HG03139 (cell line): ENCODE data around the gene DOK7.
"Not testable (repeated sequence)": the region's sequence is repeated elsewhere in the genome, so short reads cannot be mapped to it uniquely, and the experiment has no call there.

ENCODE experiments used
- ATAC-seq: cut with Tn5 transposase; IDR thresholded peaks from one replicate; pipeline ENCODE4 v1.9.1; 2021; ENCODE audit not compliant: unreplicated experiment

Gene DOK7

DNA sequence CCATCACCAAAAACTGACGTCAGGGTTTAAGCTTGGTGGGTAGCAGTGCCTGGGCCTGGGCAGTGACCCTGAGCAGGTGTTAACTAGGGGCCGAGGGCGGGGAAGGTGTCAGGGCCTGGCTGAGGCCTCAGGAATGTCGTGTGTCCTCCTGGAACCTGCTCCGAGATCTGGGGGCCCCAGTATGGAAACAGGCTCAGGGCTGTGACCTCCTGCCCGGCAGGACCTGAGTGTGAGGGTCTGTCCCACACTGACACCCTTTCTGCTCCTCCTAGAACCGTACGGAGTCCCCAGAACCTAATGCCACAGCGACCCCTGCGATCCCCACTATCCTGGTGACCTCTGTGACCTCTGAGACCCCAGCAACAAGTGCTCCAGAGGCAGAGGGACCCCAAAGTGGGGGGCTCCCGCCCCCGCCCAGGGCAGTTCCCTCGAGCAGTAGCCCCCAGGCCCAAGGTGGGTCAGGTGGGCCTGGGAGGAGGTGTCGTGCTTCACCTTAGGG is 20.6 kb upstream of the DOK7 start:
- ATAC-seq = no peak

DNA sequence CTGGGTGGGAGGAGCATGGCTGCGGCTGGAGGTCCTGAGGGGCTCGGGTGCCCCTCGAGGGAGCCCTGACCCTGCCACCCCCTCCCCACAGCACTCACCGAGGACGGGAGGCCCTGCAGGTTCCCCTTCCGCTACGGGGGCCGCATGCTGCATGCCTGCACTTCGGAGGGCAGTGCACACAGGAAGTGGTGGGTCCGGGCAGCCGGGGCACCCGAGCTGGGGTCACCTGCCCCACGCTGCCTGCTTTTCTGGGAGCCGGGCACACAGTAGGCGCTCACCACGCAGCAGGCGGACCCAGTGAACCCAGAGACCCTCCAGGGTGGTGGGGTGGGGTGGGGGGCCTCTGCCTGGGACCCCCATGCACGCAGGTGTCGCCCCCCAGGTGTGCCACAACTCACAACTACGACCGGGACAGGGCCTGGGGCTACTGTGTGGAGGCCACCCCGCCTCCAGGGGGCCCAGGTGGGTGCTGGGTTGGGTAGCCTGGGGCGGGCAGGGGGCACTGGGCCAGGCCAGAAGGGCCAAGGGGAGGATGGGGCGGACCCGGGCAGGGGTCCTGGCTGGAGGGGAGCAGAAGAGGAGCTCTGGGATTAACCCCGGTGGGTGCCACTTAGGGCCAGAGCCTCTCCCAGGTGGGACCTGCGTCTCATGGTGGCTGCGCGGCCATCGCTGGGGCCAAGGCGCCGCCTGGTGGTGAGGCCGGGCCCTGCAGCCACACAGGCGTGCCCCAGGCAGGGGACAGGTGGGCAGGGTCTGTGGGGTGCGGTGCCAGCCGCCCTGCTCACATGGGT is 20.0 kb upstream of the DOK7 start:
- ATAC-seq = peak; percentile 50

DNA sequence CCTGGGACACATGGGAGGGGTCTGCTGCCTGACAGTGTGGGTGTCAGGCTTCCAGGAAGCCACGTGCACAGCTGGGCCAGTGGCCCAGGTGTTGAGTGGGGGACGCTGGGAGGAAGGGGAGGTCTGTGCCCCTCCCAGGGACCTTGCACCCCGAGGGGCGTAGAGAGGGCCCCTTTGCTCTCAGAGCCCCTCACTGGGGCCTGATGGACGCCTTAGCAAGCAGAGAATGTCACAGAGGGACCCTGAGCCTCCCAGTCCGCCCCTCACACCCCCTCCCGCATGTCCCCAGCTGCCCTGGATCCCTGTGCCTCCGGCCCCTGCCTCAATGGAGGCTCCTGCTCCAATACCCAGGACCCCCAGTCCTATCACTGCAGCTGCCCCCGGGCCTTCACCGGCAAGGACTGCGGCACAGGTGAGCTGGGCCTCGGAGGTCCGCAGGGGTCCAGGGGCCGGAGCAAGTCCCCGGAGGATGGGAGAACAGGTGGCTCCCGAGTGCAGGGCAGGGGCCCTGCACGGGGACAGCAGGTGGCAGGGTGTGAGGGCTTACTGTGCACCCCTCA is 19.3 kb upstream of the DOK7 start:
- no peak for ATAC-seq

DNA sequence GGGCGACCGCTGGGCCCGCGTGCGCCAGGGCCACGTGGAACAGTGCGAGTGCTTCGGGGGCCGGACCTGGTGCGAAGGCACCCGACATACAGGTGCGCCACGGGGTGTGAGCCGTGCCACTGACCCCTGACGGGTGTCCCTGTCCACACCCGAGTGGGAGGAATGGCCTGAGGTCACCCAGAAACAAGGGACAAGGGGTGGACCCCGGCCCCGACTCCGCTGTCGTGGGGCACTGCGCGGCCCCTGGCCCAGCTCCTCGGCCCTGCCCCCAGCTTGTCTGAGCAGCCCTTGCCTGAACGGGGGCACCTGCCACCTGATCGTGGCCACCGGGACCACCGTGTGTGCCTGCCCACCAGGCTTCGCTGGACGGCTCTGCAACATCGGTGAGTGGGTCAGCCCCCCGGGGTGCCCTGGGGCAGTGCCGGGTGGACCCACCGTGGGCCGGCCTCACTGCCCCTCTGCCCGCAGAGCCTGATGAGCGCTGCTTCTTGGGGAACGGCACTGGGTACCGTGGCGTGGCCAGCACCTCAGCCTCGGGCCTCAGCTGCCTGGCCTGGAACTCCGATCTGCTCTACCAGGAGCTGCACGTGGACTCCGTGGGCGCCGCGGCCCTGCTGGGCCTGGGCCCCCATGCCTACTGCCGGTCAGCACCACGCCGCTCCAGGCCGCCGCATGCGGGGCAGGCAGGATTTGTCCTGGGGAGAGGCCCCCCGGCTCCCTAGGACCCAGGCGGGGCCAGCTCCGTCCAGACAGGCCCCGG is 18.6 kb upstream of the DOK7 start:
- ATAC-seq = no peak

DNA sequence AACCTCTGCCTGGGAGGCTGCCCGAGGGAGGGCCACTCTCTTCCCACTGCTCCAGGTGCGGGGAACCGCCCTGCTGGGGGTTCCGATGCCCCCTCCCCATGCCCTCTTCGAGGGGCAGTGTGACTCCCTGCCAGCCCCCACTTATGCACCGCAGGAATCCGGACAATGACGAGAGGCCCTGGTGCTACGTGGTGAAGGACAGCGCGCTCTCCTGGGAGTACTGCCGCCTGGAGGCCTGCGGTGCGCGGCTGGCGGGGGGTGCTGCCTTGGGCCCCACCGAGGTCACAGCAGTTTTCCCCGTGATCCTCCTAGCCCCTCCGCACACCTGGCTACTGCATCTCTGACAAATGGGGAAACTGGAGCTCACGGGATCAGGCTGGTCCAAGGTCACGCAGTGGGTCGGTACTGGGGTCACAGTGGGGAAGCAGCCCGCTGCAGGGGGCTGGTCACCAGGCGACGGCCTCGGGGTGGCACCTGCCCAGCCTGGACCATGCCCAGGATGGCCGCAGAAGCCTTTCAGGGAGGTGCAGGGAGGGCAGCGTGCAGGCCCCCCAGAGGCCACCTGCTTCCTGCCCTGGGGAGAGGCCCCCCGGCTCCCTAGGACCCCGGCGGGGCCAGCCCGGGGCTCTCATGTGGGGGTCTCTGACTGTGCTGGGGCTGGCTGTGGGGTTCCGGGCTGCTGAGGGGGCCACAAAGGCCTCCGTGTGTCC is 17.8 kb upstream of the DOK7 start:
- no peak for ATAC-seq

DNA sequence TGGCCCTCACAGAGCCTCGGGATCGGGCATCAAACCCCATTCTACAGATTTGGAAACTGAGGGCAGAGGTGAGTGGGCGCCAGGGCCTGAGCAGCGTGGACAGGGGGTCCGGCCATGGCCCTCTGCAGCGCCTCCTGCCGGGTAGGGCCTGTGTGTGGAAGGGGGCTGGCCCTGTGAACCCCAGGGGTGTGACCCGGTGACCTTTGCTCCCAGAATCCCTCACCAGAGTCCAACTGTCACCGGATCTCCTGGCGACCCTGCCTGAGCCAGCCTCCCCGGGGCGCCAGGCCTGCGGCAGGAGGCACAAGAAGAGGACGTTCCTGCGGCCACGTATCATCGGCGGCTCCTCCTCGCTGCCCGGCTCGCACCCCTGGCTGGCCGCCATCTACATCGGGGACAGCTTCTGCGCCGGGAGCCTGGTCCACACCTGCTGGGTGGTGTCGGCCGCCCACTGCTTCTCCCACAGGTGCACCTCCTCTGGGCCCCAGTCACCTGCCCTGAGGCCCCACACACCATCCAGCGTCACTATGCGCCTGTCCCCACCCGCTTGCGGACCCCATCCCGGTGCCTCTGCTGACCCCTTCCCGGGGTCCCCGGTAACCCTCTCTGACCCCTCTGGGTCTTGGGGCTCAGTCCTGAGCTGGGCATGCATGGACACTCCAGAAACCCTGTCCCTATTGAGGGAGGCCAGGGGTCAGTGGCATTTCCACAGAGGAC is 17.1 kb upstream of the DOK7 start:
- ATAC-seq = no peak

DNA sequence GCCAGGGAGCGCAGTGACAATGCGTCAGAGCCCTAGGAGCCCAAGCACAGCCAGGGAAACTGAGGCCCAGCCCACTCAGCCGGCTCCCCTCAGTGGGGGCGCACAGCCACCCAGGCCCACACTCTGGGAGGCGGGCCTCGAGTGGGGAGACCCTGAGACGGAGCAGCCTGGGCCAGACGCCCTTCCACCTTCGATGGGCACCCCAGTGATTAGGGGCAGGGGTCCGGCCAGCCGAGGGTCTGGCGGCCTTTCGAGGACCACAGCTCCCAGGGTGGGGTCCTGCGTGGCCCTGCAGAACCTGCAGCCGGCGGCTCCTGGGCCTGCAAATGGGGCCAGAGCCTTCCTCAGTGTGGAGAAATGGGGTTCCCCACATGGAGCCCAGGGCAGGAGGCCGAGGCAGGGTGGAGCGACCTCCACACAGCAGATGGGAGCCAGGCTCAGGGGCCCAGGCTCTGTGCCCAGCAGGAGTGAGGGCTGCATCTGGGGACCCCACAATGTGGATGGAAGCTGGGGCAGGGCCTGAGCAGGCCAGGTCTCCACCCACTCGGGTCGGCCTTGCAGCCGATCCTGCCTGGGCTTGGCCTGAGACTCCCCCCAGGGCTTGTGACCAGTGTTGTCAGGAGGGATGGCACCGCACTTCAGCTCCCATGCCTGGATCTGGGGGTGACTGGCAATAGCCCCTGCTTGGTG is 16.3 kb upstream of the DOK7 start:
- no peak for ATAC-seq

DNA sequence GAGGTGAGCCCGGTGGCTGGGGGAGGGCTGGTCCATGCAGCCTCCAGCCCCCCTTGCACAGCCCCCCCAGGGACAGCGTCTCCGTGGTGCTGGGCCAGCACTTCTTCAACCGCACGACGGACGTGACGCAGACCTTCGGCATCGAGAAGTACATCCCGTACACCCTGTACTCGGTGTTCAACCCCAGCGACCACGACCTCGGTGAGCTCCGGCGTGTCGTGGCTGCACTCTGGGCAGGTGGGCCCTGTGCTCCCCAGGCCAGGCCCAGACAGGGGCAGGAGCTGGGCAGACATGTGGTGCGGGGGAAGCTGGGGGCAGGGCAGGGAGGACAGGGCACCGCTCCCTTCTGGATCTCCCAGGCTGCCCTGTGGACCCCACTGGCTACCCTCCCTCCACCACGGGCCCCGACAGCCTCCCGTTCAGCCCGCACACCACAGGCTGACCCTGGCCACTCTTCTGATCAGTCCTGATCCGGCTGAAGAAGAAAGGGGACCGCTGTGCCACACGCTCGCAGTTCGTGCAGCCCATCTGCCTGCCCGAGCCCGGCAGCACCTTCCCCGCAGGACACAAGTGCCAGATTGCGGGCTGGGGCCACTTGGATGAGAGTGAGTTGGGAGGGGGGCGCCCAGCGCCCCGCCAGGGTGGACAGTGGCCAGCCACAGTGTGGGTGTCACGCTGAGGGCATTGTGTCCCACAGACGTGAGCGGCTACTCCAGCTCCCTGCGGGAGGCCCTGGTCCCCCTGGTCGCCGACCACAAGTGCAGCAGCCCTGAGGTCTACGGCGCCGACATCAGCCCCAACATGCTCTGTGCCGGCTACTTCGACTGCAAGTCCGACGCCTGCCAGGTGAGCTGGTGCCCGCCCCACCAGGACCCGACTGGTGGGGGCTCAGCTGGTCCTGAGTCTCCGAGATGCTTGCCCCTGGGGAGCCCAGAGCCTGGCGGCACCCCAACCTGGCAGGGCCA is 15.4 kb upstream of the DOK7 start:
- no peak for ATAC-seq

DNA sequence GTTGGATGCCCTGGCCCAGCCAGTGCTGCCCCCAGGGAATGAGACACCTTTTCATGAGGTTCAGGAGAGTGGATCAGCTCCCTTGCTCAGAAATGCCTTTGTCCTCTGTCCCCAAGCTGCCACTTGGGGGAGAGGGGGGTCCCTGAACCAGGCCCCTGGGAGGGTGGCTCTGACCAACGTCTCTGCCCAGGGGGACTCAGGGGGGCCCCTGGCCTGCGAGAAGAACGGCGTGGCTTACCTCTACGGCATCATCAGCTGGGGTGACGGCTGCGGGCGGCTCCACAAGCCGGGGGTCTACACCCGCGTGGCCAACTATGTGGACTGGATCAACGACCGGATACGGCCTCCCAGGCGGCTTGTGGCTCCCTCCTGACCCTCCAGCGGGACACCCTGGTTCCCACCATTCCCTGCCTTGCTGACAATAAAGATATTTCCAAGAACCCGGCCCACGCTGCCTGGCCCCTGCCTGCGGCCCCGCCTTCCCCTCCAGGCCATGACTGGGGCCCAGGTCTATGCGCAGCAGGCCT is 14.0 kb upstream of the DOK7 start:
- ATAC-seq = no peak

DNA sequence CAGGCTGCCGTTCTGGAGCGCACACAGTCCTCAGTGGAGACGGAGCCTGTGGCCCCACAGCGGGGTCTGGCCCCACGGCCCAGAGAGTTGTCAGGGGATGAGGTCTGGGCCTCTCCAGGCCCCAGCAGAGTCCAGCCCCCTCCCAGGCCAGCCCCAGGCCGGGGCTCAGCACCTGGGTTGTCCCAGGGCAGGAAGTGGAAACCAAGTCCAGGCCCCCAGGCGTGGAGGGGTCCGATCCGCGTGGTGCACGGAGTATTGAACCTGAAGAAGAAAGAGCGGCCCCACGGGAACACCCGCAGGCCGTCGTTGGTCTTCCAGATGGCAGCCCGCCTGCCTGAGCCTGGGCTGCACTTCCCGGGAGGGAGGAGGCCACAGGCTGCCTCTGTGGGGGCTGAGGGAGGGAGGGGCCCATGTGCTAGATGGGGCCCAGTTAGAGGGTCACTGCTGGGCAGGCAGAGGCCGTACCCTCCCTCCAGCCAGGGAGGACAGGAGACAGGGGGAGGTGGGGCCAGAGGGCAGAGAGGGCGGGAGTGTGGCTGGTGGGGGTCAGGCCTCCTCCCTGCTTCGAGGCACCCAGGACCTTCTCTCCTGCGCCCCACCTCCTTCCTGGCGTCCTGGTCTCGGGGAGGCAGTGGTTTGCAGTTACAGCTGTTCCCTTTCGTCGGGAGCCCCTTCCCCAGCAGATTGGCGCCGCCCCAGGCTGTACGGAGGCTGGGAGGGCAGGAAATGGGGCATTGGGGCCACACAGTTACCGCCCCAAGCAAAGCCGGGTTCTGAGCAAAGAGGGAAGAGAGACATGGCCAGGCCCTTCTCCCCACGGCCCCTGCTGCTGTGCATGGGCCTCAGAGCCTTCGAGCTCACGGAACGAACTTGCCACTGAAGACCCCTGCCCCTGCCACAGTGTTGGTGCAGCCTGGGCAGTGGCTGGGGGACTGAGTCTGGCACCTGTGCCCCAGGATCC is 13.3 kb upstream of the DOK7 start:
- no peak for ATAC-seq

DNA sequence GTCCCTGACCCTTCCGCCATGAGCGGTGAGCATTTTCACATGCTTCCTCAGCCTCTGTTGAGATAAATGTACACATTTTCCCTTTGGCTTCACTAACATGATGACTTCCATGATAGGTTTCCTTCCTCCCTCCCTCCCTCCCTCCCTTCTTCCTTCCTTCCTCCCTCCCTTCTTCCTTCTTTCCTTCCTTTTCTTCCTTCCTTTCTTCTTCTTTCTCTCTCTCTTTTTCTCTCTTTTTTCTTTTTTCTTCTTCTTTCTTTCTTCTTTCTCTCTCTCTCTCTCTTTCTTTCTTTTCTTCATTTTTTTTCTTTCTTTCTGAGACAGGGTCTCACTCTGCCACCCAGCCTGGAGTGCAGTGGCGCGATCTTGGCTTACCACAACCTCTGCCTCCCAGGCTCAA is 12.5 kb upstream of the DOK7 start:
- ATAC-seq = no peak

DNA sequence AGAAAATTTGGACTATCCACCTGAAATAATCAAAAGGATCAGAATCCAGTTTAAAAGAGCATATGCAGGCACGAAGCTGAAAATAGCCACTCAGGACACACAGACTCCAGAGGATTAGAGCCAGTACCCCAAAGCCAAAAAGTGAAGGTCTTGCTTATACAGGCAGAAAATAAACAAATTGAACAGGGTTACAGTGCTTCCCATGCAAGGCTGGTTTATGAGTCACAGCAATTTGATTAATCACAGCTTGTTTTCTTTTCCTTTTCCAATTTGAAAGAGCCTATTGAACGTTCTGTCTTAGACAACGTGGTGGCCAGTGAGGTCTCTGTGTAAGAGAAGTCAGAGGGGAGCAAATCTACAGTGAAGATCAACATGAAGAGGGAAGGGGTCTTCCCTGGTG is 11.2 kb upstream of the DOK7 start:
- ATAC-seq = no peak

DNA sequence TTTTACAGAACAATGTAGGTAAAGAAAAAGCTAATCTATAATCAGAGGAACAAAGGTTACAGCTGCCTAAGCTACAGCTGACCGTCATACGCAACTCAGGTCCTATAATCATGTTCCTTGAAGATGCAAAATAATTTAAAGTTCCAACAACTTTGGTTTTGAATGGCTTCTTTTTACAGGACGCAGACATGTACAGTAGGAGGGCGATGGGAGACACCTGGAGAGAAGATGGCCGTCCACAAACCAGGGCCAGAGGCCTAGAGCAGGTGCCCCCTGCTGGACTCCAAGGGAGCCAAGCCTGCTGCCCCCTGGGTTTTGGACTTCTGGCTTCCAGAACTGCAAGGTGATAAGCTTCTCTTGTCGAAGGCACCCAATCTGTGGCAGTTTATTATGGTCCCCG is 10.7 kb upstream of the DOK7 start:
- no peak for ATAC-seq

DNA sequence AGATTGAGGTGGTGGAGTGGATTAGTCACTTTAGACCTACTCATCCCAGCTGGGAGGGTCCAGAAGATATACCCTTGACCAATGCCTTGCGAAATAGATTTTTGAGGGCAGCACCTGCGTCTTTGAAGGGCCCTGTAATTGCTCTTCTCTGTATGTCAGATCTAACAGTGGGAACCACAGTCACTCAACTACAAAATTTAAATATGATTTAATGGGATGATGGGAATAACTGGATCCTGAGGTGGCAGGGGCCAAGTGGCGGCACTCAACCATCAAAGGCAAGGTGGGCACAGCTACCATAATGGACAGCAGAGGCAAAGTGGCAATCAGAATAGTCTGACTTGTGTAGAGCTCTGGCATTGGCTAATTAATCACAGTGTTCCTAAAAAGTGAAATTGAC is 7.5 kb upstream of the DOK7 start:
- ATAC-seq = not testable (repeated sequence)

DNA sequence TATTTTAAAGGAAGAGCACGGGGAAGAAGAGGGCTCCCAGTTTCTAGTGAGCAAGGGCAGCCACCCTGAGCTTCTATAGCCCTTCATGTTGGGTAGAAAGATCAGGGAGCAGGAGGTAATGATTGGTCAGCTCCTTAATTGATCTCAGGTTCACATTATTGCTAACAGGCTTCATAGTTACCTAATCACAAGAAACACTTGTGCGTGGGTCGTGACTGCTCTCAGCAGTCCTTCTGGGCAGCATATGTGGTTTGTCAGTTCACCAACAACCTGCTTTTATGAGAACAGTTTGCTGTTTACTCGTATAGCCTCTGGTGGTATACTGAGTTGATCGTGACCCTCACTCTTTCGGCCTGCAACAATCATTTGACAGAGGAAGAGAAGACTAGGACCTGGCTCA is 4.7 kb upstream of the DOK7 start:
- ATAC-seq = no peak

DNA sequence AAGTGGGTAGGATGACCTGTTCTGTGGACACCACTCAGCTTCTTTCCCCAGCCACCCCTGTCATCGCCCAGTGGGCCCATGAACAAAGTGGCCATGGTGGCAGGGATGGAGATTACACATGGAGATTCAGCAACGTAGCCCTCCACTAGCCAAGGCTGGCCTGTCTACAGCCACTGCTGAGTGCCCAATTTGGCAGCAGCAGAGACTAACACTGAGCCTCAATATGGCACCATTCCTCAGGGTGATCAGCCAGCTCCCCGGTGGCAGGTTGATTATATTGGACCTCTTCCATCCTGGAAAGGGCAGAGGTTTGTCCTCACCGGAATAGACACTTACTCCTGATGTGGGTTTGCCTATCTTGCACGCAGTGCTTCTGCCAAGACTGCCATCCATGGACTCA is 4.0 kb upstream of the DOK7 start:
- not testable (repeated sequence) for ATAC-seq

DNA sequence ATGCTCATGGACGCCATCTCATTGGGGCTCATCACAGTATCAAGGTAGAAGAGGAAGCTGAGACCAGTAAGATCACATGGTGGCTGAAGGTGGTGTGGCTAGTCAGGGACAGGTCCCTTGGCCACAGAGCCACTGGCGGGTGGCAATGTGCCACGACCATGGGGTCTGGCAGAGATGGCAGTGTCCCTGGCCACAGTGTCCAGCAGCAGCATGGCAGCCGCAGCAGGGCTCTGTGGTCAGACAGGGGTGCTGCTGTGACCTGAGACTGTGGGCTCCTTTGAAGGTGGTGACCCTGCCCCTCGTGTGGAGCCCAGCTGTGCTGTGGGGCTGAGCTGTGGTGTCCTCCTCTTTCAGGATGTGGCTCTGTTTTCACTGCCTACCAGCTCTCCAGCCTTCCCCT is 2.2 kb upstream of the DOK7 start:
- no peak for ATAC-seq
